ENCODE data around the gene SGIP1.

SGIP1 gene

GRCh38 chr1:66562561-66562960 lies 28.6 kb downstream of the SGIP1 start:
- no peaks in the 10 kb centered on the region for H3K36me3 ChIP-seq (ENCODE audit: insufficient read depth, low read length)
- H3K9me3 ChIP-seq (ENCODE audit: low read length): no peaks in the 10 kb centered on the region
- H2AFZ ChIP-seq (ENCODE audit: low read length): no peak overlapping the region
- TF ChIP-seq CTCF (IDR thresholded peaks at IDR 0.05; ENCODE audit: low read length) (no peak), EZH2 (IDR thresholded peaks at IDR 0.05; ENCODE audit: borderline replicate concordance, low read length) (no peak)
- H3F3A ChIP-seq (ENCODE audit: insufficient read depth, low read length): no peaks in the 10 kb centered on the region
- H3K9ac ChIP-seq (ENCODE audit: low read length): no peak overlapping the region
- no peaks in the 10 kb centered on the region for H3K79me2 ChIP-seq (ENCODE audit: insufficient read depth, low read length)
- H3K27me3 ChIP-seq (ENCODE audit: insufficient read depth, low read length): no peaks in the 10 kb centered on the region
- no peak overlapping the region for H3K4me3 ChIP-seq (ENCODE audit: low read depth, low read length, poor library complexity, severe bottlenecking)
- no peaks in the 10 kb centered on the region for H4K20me1 ChIP-seq (ENCODE audit: insufficient read depth, low read length)
- no peaks in the 10 kb centered on the region for H3K4me1 ChIP-seq (ENCODE audit: insufficient read depth, low read length, severe bottlenecking)
- H3K4me2 ChIP-seq (ENCODE audit: low read length): no peak overlapping the region
- H3K9me2 ChIP-seq (ENCODE audit: low read depth, low read length): no peaks in the 10 kb centered on the region
- H3K27ac ChIP-seq (ENCODE audit: low read depth, low read length, poor library complexity, severe bottlenecking): no peak overlapping the region

- Histone ChIP-seq H3K27ac (ENCODE audit: low read depth, low read length, poor library complexity, severe bottlenecking) (no peak overlapping the region), H3K27me3 (ENCODE audit: insufficient read depth, low read length) (no peaks in the 10 kb centered on the region), H3K4me2 (ENCODE audit: low read length) (no peak overlapping the region), H3K36me3 (ENCODE audit: insufficient read depth, low read length) (no peaks in the 10 kb centered on the region), H3K9me2 (ENCODE audit: low read depth, low read length) (no peaks in the 10 kb centered on the region), H3K4me1 (ENCODE audit: insufficient read depth, low read length, severe bottlenecking) (no peaks in the 10 kb centered on the region), H3K9ac (ENCODE audit: low read length) (no peak overlapping the region), H3K4me3 (ENCODE audit: low read depth, low read length, poor library complexity, severe bottlenecking) (no peak overlapping the region), H4K20me1 (ENCODE audit: insufficient read depth, low read length) (no peaks in the 10 kb centered on the region), H3K9me3 (ENCODE audit: low read length) (no peaks in the 10 kb centered on the region), H3F3A (ENCODE audit: insufficient read depth, low read length) (no peaks in the 10 kb centered on the region), H3K79me2 (ENCODE audit: insufficient read depth, low read length) (no peaks in the 10 kb centered on the region), H2AFZ (ENCODE audit: low read length) (no peak overlapping the region)
- TF ChIP-seq EZH2 (IDR thresholded peaks at IDR 0.05; ENCODE audit: borderline replicate concordance, low read length) (no peak), CTCF (IDR thresholded peaks at IDR 0.05; ENCODE audit: low read length) (no peak)
These were observed 29.3 kb downstream of the SGIP1 start for GRCh38 chr1:66563094-66563800.

- Histone ChIP-seq H3K9me2 (ENCODE audit: low read depth, low read length) (no peaks in the 10 kb centered on the region), H3K36me3 (ENCODE audit: insufficient read depth, low read length) (no peaks in the 10 kb centered on the region), H3K9ac (ENCODE audit: low read length) (no peak overlapping the region), H3K79me2 (ENCODE audit: insufficient read depth, low read length) (no peaks in the 10 kb centered on the region), H4K20me1 (ENCODE audit: insufficient read depth, low read length) (no peaks in the 10 kb centered on the region), H3K27ac (ENCODE audit: low read depth, low read length, poor library complexity, severe bottlenecking) (no peak overlapping the region), H3K4me2 (ENCODE audit: low read length) (no peak overlapping the region), H3K9me3 (ENCODE audit: low read length) (no peaks in the 10 kb centered on the region), H3K27me3 (ENCODE audit: insufficient read depth, low read length) (no peaks in the 10 kb centered on the region), H2AFZ (ENCODE audit: low read length) (no peak overlapping the region), H3K4me1 (ENCODE audit: insufficient read depth, low read length, severe bottlenecking) (no peaks in the 10 kb centered on the region), H3K4me3 (ENCODE audit: low read depth, low read length, poor library complexity, severe bottlenecking) (no peak overlapping the region), H3F3A (ENCODE audit: insufficient read depth, low read length) (no peaks in the 10 kb centered on the region)
- TF ChIP-seq CTCF (IDR thresholded peaks at IDR 0.05; ENCODE audit: low read length) (no peak), EZH2 (IDR thresholded peaks at IDR 0.05; ENCODE audit: borderline replicate concordance, low read length) (no peak)
These were observed 30.1 kb downstream of the SGIP1 start for GRCh38 chr1:66563941-66564630.
